Inflammatory macrophage (primary cell): ENCODE data around the gene EVPL.
"Not testable (repeated sequence)": the region's sequence is repeated elsewhere in the genome, so short reads cannot be mapped to it uniquely, and the experiment has no call there.

ENCODE experiments used
- DNase-seq, 2 donors: peaks; one replicate each; pipeline ENCODE4 v3.0.0-alpha.2; 2020 to 2022

The EVPL gene

DNA sequence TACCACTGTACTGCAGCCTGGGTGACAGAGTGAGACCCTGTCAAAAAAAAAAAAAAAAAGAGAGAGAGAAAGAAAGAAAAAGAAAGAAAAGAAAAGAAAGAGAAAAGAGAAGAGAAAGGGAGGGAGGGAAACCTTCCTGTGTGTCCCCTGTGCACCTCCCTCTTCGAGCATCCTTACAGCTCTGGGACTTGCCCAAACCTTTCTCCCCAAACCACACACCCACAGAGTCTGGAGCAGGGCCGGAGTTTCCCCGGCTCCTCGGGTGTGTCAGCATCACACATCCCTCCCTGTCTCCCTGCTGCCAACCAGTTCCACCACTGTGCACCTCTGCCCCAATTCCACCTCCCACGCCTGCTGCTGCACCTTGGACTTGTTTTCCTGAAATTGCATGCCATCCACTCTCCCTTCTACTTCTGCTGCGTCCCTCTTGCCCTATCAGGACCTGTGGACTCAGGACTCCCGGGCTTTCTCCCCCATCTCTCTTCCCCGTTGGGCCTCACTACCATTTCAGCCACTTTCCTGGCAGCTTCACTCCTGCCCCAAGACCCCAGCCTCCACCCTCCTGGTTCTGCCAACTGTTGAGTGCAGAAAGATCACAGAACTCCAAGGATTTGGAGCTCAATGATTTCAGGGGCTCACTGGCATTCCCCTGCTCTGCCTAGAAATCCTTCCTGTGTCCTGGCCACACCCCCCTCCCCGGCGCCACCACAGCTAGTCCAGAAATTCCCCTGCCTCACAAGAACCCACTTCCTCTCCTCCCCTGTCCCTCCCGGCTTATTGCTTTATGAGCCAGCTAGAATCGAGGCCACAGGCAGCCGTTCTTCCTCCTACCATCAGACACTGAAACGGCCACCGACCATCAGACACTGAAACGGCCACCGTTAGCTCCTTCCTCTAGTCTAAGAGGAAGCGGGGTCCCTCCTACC, 30.2 kb downstream of the EVPL start:
- DNase-seq, result peak; percentile 82 to 88

GRCh38 chr17:75995385-75995925, 31.7 kb downstream of the EVPL start:
- no peak for DNase-seq

DNA sequence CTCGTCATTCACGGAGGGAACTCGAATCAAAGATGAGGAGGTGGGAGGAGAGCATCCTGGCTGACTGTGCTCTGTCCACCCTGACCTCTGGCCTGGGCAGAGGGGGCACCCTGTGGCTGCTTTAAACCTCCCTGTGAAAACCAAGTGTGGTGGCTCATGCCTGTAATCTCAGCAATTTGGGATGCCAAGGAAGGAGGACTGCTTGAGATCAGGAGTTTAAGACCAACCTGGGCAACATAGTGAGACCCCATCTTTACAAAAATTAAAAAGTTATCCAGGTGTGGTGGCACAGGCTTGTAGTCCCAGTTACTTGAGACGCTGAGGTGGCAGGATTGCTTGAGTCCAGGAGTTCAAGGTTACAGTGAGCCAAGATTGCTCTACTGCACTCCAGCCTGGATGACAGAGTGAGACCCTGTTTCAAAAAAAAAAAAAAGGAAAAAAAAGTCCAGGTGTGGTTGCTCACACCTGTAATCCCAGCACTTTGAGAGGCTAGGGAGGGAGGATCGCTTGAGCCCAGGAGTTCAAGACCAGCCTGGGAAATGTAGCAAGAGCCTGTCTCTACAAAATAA, 32.2 kb downstream of the EVPL start:
- no peak for DNase-seq

DNA sequence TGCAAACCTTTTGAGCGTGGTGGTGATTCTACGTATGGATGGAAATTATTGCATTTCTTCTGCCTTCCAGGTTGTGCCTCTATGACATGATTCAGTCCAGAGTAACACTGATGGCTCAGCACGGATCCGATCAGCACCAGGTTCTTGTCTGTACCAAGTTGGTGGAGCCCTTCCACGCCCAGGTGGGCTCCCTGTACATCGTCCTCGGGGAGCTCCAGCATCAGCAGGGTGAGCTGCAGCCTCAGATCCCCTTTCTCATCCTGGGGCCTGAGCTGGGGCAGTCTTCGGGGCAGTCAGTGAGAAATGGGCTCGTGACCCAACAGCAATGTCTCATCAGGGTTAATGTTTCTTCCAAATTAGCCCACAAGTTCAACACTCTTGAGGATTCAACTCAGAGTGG, 35.7 kb downstream of the EVPL start:
- no peak for DNase-seq

GRCh38 chr17:75987041-75987440, 40.1 kb downstream of the EVPL start:
- DNase-seq, result no peak

DNA sequence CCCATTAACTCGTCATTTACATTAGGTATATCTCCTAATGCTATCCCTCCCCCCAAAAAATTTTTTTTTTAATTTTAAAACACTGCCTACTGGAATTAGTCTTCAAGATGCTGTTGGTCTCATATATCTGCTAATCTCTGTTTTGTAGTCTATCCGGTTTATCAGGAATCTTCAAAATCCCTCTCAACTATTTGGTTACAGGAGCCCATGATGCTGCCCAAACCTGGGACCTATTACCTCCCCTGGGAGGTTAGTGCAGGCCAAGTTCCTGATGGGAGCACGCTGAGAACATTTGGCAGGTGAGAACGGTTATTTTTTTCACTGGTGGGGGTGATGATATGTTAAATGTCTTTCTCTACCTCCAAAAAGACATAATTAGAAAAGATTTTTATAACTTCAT, 41.1 kb downstream of the EVPL start:
- no peak for DNase-seq

DNA sequence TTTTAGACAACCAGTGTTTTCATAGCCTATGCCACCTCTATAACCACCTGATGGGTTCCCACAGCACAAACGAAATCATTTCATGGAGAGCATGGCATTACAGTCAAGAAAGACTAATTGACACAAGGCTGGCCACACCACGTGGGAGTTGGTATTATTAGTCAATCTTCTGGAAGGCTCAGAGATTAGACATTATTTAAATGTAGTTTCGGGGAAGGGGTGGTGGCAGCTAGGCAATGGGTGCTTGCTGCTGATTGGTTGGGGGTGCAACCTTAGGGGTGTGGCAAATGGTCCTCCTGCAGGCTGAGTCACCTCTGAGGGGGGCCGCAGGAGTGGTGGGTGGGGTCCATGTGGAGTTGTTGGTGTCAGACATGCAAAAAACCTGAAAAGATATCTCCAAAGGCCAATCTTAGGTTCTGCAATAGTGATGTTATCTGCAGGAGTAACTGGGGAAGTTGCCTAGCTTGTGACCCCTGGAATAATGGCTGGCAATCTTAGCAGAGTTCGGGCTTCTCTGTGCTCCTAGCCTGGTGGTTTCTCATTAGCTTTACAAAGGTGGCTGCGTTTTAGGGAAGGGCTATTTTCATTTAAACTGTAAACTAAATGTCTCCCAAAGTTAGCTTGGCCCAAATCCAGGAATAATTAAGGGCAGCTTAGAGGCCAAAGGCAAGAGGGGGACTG, 43.5 kb downstream of the EVPL start:
- peak; percentile 57 to 66 for DNase-seq

DNA sequence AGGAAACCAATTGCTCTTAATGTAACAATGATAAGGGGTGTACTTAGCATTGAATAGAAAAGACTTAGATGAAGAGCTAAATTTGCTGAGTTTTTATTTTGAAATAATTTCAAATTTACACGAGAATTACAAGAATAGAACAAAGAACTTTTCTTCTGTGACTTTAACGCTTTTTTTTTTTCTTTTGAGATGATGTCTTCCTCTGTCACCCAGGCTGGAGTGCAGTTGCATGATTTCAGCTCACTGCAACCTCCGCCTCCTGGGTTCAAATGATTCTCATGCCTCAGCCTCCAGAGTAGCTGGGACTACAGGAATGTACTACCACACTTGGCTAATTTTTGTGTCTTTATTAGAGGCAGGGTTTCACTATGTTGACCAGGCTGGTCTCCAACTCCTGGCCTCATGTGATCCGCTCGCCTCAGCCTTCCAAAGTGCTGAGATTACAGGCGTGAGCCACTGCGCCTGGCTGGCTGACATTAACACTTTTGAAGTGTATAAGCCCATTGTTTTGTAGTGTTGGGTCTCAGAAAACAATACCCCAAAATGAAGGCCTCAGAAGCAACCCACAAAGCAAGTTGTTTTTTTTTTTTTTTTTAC, 46.0 kb downstream of the EVPL start:
- DNase-seq, result no peak

- DNase-seq, result peak in 1 of 2 donors; percentile 8
Observed at GRCh38 chr17:75980188-75981018, 46.7 kb downstream of the EVPL start.

DNA sequence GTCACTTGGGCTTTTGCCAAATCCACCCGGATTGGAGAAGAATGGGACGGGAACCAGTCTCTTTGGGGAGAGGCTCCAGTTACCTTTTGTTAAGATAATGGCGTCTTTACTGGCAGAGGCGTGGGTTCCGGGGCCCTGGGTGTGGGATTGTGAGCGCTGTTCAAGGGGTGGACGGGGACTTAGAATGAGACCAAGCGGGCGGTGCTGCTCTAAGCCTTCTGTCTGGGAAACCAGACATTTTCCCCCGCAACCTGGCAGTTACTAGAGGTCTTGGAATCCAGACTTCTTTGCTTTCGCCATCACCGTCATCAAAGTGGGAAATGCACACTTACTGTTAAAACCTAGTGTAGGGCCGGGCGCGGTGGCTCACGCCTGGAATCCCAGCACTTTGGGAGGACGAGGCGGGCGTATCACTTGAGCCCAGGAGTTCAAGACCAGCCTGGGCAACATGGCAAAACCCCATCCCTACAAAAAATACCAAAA, 47.4 kb downstream of the EVPL start:
- no peak for DNase-seq

- peak; percentile 95 to 96 for DNase-seq
Observed at GRCh38 chr17:75978938-75979704, 48.0 kb downstream of the EVPL start, which contains the start of the genes ACOX1 and TEN1. ACOX1 (minus strand) TSS chr17:75979166; CDS start chr17:75979073, 93 bp downstream. TEN1 (plus strand) TSS chr17:75979240; CDS start chr17:75986193, 6,953 bp downstream.

DNA sequence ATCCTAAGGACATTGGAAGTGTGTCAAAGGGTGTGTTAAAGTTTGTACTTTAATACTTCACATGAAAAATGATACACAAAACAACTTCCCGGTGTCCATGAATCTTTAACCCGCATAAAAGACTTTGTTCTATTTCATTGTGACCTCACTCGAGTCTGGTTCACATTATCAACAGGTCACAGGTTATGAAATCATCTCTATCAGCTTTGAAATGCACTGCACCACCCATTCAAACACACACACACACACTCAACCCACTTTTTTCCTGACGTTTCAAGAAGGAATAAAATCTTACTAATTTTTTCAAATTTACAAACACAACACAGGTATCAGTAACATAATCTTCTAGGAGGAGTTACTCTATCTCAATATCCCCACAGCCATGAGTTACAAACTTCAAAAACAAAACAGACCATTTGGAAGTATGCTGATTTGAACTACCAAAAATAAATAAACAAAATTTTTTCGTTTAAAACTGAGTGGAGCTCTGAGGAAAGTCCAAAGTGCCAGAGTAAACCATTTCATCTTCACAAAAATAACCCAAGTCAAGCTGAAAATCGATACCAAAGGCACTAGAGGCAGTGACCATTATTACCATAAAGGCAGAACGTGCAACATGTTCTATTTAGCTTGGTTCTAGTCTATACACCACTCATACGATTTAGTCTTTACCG, 50.8 kb downstream of the EVPL start:
- DNase-seq, result no peak

- no peak for DNase-seq
Observed at GRCh38 chr17:75975757-75976174, 51.3 kb downstream of the EVPL start.

DNA sequence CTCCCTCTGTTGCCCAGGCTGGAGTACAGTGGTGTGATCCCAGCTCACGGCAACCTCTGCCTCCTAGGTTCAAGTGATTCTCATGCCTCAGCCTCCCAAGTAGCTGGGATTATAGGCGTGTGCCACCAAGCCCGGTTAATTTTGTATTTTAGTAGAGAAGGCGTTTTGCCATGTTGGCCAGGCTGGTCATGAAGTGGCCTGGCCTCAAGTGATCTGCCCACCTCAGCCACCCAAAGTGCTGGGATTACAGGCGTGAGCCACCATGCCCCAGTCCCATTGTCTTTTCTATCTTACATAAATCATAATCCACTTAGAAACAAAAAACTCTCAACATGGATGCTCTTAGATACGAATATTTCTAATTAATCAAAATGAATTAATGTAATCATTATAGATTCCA, 51.9 kb downstream of the EVPL start:
- not testable (repeated sequence) for DNase-seq

GRCh38 chr17:75970626-75971025, 56.5 kb downstream of the EVPL start:
- no peak for DNase-seq

- DNase-seq, result peak; percentile 56 to 72
Observed at GRCh38 chr17:75970011-75970523, 57.0 kb downstream of the EVPL start.

GRCh38 chr17:75969044-75969443, 58.1 kb downstream of the EVPL start:
- DNase-seq, result not testable (repeated sequence)

- no peak for DNase-seq
Observed at GRCh38 chr17:75965468-75965867, 61.6 kb downstream of the EVPL start.

- DNase-seq, result no peak
Observed at GRCh38 chr17:75959839-75960511, 67.1 kb downstream of the EVPL start.
